KOPT-K1 (cell line): ENCODE data around the gene WFIKKN1.
A peak's percentile ranks its signal among the peaks of the same experiment; 100 is the strongest.

Source experiments
- H3K27ac ChIP-seq: fragments of 200-600 bp; sonication (generic); 2 replicates; pipeline ENCODE4 v1.5.1; 2016; ENCODE audit warnings: antibody characterized with exemption, mild to moderate bottlenecking, low read depth, low read length; ENCODE audit not compliant: poor library complexity, severe bottlenecking
- H3K36me3 ChIP-seq: fragments of 200-600 bp; sonication (generic); 2 replicates; pipeline ENCODE4 v1.5.1; 2017; ENCODE audit warnings: antibody characterized with exemption, mild to moderate bottlenecking, low read length, moderate library complexity; ENCODE audit not compliant: insufficient read depth
- H3K9me3 ChIP-seq: fragments of 200-600 bp; sonication (generic); 2 replicates; pipeline ENCODE4 v1.5.1; 2017; ENCODE audit warnings: antibody characterized with exemption, low read length, mild to moderate bottlenecking; ENCODE audit not compliant: insufficient read depth, poor library complexity, severe bottlenecking

WFIKKN1 gene

DNA sequence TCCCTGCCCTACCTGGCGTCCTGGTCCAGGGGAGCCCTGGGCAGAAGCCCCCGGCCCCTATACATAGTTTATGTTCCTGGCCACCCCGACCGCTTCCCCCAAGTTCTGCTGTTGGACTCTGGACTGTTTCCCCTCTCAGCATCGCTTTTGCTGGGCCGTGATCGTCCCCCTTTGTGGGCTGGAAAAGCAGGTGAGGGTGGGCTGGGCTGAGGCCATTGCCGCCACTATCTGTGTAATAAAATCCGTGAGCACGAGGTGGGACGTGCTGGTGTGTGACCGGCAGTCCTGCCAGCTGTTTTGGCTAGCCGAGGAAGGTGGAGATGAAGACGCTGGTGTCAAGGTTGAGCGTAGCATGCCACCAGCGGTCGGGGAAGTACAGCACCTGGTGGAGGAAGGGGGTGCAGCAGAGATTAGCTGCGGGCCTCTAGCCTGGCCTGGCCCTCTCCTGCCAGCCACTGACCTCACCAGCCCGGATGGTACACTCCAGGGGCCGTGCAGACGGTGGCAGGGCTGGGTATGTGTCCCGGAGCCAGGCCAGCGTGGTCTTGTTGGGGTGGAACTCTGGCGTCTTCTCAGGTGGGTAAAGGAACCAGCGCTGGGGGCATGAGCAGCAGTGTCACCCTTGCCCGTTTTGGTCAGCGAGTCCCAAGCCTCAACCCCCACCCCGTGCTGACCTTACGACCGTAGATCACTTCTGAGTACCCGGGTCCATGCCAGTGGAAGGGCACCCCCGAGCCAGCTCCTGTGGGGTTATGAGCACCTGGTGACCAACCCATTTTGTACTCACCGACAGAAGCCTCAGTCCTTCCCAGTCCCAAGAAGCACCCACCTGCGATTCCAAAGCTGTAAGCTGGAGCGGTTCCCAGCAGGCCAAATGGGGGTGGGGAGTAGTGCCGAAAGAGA, 52.0 kb downstream of the WFIKKN1 start:
- H3K9me3 ChIP-seq = no peaks in the 10 kb centered on the region
- peaks cover 48% of the 10 kb centered on the region for H3K36me3 ChIP-seq
- no peak overlapping the region for H3K27ac ChIP-seq

DNA sequence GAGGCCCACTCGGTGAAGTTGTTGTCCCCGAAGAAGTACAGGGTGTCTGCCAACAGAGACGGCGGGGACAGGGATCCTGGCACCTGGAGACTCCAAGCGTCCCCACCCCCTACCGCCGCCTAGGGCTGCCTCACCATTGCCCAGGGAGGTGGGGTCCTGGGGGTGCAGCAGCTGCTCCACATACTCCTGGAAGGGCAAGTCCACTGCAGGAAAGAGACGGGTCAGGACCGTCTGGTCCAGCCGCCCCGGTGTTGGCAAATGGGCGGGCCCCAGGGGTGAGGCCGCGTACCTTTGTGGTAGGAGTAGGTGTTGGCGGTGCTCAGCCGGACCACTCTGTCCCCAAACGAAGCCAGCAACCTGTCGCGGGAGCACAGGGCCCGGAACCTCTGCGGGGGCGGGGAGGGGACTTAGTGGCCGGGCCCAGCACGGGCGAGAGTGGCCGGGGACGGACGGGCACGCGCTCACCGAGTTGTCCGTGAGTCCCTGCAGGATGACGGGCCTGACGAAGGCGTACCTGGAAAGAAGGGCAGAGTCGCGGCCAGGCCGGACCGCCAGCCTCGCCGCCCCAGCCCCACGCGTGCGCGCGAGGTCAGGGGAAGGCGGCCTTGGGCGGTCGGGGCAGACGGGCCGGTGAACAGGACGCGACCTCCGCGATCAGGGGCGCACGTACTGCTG, 52.7 kb downstream of the WFIKKN1 start:
- Histone ChIP-seq H3K27ac (peak overlapping the region; percentile 71), H3K9me3 (no peaks in the 10 kb centered on the region), H3K36me3 (peaks cover 48% of the 10 kb centered on the region)
